NCI-H69 (cell line): Measurements from ENCODE around the gene ATP11A.

Source experiments
- DNase-seq: peaks from one replicate; lab custom pipeline; 2025; lab: John Stamatoyannopoulos, UW

ATP11A gene

DNA sequence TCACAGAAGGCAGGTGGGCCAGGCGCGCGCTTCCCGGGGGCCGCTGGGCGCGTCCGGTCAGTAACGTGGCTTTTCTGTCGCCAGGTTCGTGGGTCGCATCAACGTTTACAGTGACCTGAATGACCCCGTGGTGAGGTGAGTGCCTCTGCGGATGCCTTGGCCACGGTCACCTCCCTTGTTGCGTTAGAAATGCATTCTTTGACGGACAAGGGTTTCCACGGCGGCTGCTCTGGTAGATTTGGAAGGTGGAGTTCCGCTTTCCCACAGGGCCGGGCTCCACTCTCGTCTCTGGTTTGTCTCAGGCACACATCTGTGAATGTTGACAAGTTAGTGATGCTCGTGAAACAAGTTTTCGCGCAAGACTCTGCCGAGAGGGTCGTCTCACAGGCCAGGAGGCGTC lies 130.0 kb downstream of the ATP11A start:
- no peak for DNase-seq

- no peak for DNase-seq
These were observed 130.5 kb downstream of the ATP11A start for GRCh38 chr13:112820318-112820717.

DNA sequence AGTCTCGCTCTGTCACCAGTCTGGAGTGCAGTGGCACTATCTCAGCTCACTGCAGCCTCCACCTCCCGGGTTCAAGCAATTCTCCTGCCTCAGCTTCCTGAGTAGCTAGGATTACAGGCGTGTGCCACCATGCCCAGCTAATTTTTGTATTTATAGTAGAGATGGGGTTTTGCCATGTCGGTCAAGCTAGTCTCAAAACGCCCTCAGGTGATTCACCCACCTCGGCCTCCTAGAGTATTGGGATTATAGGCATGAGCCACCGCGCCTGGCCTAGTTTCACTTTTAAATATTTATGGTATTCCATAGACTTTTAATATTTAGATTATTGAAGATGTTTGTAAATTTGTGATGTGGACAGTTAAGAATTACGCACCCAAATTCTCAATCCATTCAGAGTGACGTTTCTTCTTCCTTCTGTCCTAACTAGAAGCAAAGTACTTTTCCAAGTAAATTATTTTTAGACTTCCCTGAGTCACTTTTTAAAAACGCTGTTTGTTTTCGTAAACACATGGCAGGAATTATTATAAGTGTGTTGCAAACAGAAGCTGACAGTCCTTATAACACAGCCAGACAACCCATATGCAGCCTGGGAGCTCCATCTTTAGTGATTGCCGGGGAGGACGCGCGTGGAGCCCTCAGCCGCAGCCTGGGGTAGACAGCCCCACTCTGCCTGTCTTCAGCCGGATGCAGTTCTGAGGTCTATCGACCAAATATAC lies 131.7 kb downstream of the ATP11A start:
- no peak for DNase-seq

DNA sequence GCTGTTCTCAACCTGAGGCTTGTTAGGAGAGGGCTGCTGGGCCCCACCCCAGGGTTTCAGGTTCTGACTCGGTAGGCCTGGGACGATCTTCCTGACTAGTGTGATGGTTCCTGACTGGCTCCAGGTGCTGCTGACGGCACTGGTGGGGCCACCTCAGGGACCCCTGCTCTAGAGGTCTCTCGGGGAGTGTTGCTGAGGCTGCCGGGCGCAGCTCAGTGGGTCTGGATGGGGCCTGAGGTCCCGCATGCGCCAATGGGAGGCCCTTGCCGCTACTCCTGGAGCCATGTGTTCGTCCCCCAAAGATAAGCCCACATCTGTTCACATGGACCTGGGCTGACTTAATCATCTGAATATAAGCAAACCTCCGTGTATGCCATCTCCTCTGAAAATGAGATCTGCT lies 133.0 kb downstream of the ATP11A start:
- DNase-seq: no peak

GRCh38 chr13:112824429-112824828 lies 134.6 kb downstream of the ATP11A start:
- DNase-seq: no peak

DNA sequence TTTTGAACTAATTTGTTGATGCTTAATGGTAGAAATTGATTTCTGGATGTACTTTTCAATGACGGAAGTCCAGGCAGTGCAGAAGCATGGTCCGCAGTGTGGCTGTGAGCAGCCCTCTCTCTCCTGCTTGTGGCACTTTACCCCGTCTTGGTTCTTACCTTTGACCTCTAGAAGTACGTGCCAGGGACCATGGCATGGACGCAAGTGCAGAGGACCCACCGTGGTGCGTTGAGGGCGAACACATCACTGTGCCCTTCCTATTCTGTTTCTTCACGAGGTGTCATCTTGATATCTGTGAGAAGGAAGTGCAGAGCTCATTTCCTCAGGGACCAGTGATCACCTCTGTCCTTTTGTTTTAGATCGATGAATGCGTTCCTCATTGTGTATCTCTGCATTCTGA lies 135.2 kb downstream of the ATP11A start:
- DNase-seq: no peak

DNA sequence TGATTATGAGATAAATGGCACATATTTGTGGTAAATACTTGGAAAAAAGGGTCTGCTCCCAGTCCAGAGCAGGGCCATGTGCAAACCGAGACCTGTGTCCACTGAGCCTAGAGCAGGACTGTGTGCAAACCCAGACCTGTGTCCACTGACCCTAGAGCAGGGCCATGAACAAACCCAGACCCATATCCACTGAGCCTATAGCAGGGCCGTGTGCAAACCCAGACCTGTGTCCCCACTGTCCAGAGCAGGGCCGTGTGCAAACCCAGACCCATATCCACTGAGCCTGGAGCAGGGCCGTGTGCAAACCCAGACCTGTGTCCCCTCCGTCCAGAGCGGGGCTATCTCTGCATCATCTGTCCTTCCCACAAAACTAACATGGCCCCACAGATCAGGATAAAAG lies 136.0 kb downstream of the ATP11A start:
- DNase-seq: no peak

DNA sequence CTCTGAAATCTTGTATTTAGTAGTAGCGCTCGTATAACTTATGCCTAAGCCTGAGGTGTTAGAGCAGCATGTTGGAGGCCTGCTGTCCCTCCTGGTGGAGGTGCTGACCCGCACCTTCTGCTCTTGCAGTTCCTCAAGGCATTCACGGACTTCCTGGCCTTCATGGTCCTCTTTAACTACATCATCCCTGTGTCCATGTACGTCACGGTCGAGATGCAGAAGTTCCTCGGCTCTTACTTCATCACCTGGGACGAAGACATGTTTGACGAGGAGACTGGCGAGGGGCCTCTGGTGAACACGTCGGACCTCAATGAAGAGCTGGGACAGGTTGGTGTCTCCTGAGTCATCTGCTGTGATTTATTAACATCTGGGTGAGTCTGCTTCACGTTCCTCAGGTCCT lies 136.7 kb downstream of the ATP11A start:
- no peak for DNase-seq

DNA sequence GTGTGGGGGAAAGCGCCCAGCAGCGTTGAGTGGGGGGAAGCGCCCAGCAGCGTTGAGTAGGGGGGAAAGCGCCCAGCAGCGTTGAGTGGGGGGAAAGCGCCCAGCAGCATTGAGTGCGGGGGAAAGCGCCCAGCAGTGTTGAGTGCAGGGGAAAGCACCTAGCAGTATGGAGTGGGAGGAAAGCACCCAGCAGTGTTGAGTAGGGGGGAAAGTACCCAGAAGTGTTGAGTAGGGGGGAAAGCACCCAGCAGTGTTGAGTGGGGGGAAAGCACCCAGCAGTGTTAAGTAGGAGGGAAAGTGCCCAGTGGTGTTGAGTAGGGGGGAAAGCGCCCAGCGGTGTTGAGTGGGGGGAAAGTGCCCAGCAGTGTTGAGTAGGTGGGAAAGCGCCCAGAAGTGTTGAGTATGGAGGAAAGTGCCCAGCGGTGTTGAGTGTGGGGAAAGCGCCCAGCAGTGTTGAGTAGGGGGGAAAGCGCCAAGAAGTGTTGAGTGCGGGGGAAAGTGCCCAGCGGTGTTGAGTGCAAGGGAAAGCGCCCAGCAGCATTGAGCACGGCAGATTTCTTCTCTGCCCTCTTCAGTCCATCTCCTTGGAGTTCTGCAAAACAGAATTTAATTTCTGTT lies 138.4 kb downstream of the ATP11A start:
- no peak for DNase-seq

GRCh38 chr13:112828756-112829155 lies 138.9 kb downstream of the ATP11A start:
- no peak for DNase-seq

- no peak for DNase-seq
These were observed 141.4 kb downstream of the ATP11A start for GRCh38 chr13:112831196-112831595.

GRCh38 chr13:112831801-112832200 lies 142.0 kb downstream of the ATP11A start:
- DNase-seq: no peak

DNA sequence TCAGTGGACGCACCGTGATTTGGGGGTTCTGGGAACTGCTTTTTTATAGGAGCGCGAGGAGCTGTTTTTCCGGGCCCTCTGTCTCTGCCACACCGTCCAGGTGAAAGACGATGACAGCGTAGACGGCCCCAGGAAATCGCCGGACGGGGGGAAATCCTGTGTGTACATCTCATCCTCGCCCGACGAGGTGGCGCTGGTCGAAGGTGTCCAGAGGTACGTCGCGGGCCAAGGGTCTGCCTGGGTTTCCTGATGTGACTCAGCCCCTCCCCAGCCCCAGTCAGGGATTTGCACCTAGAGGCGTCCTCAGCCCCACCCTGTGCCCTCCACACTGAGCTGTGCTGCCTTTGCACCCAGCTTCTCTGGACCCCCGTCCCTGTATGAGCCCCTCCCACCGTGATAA lies 143.0 kb downstream of the ATP11A start:
- no peak for DNase-seq

DNA sequence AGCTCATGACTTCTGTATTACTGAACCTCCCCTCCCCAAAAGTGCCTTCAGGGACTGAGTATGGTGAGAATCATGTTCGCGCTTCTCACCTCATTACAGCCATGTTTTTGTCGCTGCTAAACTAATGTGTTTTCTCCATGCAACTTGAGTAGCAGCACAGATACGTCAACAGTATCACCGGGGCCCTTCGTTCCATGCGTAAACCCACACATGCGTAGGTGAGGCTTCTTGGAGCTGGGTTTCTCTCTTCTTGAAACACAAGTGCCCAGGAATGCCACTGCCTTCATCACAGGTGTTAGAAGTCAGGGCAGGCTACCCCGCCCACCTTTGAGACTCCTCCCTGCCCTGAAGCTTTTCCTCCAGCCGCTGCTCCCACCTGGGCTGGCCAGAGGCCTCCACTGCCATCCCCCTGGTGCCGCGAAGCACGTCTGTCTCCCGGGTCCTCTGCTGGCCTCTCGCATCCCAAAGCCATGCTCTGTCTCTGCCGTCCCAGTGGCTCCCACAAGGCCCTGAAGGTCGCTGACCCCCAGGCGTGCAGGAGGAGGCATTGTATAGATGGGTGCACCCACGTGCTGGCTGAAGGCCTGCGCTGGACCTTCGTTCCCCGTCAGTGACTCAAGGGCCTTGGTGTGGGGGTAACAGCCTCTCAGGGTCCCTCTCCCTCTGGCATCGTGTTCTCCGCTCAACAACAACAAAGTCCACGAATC lies 143.9 kb downstream of the ATP11A start:
- no peak for DNase-seq

DNA sequence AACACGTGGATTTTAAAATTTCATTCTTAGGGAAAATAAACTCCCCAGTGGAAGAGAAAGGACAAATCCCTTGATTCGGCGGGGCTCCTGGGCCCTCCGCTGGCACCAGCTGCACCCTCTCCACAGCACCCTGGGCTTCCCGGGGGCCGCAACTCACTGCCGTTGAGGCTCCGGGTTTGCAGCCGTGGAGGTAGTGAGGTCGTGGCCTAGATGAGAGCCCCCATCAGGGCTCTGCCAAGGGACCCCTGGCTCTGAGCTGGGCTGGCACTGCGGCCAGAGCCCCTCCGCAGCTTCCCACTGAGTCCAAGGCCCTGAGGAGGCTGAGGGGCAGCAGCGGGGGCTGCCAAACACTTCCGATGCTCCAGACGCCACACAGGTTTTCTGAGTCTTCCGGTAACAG lies 145.5 kb downstream of the ATP11A start:
- no peak for DNase-seq

DNA sequence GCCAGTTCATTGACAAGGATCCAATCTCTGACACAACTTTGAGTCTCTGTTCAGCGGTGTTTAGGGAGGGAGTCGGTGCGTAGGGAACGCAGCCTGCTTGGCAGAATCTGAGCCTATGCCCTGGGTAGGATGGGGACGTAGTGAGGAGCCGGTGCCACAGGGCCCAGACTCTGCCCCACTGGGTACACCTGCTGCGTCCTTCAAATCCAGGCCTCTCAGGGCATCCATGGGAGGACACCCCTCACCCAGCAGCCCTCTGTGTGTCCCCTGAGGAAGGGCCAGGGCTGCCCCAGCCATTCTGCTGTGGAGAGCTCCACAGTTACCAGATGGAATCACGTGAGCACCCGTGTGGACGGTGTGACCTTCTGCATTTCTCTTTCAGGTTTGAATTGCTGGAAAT lies 146.0 kb downstream of the ATP11A start:
- DNase-seq: no peak

DNA sequence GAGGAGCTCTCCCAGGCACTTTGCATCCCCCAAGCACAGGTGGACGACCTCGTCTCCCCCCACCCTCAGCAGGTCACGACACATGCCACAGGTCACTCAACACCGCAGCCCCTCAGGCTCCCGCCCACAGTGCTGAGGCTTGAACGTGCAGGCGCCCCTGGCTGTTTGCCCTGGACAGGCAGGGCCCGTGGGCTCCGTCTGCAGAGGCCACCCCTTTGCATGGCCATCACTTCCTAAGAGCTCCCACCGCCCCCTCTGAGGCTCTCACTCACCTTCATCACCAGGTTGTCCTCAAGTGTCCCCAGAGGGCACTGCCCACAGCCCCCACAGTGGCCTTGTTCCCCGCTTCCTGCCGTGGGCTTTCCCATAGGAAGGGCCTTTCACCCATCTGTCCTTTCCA lies 147.1 kb downstream of the ATP11A start:
- no peak for DNase-seq

DNA sequence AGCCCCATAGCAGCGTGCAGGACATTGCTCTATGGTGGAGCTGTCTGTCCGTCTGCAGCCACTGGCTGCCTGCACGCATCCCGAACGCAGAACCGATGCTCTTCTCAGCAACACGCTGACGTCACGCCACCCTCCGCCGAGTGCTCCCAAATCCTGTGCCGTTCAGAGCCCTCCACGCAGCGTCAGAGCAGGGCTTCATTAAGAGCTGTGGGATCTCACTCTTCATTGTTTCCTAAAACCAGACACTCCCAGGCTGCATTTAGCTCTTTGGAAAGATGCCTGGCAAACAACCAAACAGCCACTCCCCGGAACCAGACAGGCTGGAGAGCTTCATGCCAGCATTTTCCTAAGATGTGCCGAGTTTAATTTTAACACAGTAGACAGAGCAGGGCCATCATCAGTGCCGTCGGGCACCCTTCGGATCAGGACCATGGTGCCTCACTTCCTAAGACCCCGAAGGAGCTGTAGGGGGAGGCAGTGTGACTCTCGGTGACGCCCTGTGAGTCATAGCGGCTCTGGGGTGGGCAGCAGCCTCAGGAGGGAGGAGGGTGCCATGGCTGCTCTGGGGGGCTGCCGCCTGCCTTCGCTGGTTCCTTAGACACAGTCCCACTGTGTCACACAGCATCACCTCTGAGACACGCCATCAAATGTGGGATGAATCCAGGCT lies 147.7 kb downstream of the ATP11A start:
- DNase-seq: no peak

DNA sequence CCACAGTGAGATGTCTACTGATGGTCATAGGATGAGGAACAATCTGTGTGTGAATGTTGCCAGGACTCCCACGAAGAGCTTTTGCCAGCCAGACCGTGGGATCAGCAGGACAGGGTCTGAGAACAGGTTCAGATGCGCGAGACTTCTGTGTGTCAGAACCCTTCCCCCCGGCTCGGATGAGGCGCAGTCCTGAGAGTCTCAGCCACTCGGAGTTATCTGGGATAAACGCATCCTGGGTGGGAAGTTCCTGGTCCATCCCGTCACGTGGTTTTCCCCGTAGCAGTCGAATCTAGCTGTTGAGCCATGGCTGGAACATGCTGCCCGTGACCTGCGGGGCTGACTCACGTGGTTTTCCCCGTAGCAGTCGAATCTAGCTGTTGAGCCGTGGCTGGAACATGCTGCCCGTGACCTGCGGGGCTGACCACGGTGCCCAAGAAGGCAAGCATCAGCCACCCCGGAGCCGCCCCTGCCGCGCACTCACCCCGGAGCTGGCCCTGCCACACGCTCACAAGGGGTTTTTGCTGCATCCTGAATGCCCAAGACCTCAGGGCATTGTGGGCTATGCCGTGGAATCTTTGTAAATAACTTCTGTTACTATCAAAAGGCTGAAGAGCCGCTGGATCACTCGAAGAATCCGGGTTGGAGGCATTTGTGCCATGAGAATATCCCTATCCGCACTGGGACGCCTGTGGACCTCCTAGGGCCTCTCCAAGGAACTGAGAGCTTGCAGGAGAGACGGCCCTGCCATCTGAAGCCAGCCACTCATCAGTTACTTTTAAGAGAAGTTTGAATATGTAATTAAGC lies 148.4 kb downstream of the ATP11A start:
- DNase-seq: no peak

DNA sequence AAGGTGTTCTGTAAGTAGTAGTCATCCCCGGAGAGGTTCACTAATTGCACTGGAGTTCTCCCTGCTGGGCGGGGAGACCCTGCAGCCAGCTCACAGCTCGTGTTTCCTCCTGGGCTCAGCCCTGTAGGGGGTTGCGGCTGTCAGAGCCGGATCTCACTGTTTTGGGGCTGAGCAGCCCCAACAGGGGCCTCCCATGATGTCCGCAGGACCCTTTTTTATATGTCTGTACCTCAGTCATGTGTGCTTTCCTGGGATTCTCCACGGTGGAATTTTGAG lies 148.9 kb downstream of the ATP11A start:
- DNase-seq: peak; percentile 24

GRCh38 chr13:112839356-112840105 lies 149.7 kb downstream of the ATP11A start:
- DNase-seq: no peak
